Vagina (tissue), 2 donors: ENCODE measurements around the gene RAD50.

ENCODE experiments used
- CTCF ChIP-seq, 3 experiments: fragments of 450-650 bp in 2 of 3; fragments of 200-600 bp in 1 of 3; sonication (generic) in 1 of 3; IDR thresholded peaks; one replicate each; pipeline ENCODE4 v1.5.1; 2017 to 2019; ENCODE audit warnings: antibody characterized with exemption in 3 of 3, mild to moderate bottlenecking in 2 of 3, moderate library complexity in 2 of 3
- POLR2A ChIP-seq, 2 donors: fragments of 450-650 bp; IDR thresholded peaks; one replicate each; pipeline ENCODE4 v1.6.1; 2017; ENCODE audit warnings: antibody characterized with exemption in 2 of 2, mild to moderate bottlenecking in 2 of 2, moderate library complexity in 2 of 2
- POLR2AphosphoS5 ChIP-seq, 2 donors: sonication (generic); formaldehyde crosslinking; IDR thresholded peaks; one replicate each; pipeline ENCODE4 v1.9.0; 2017; ENCODE audit warnings: antibody characterized with exemption in 2 of 2, mild to moderate bottlenecking in 2 of 2, low read depth in 1 of 2; ENCODE audit not compliant: insufficient read depth in 1 of 2

DNA sequence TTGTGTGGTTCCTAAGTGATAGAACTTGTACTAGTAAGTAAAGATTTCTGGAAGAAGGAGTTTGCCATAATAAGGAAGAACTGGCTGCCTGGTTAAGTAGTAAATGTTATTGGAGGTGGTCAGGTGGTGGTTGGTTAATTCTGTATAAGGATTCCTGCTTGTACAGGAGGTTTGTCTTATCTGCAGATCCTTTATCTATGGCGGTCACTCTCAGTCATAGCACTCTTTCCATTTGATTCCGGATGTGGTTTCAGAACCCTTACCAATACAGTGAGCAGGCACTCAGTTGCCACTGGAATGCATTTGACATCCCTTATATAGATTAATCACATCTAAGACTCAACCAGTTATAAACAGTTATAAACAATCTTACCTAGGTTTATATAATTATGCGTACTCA lies 50.3 kb downstream of the RAD50 start:
- TF ChIP-seq CTCF (IDR thresholded peaks at IDR 0.05) (no peak), POLR2AphosphoS5 (IDR thresholded peaks at IDR 0.05; ENCODE audit: insufficient read depth in 1 of 2, low read depth in 1 of 2) (no peak), POLR2A (IDR thresholded peaks at IDR 0.05) (no peak)
